ENCODE measurements around the gene TFCP2.

Gene TFCP2

DNA sequence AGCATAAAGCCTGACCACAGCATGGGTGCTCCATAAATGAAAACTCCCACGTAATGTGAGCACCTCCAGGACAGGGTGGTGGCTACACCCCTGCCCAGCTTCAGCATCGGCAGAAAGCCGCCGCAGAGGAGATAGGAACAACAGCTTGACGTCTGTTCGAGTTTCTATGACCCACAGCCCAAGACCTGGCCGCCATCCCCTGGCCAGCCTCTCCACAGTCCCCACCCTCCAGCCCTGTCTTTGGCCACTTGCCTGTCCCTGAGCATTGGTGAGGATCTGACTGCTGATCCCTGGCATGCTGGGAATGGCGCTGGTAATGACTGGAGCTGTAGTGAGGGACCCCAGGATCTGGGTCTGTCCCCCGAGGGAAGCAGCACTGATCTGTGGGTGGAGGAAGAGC lies 23.6 kb upstream of the TFCP2 start:
- no peak for TF ChIP-seq EP300 (IDR thresholded peaks at IDR 0.05; ENCODE audit: borderline replicate concordance)
- no peak for TF ChIP-seq CEBPB (IDR thresholded peaks at IDR 0.05)
- TF ChIP-seq TAF1 (IDR thresholded peaks at IDR 0.05; ENCODE audit: low read depth) = no peak
- no peak for TF ChIP-seq FOXM1 (IDR thresholded peaks at IDR 0.05; ENCODE audit: borderline replicate concordance, low read depth)
- no peak for TF ChIP-seq EGR1 (IDR thresholded peaks at IDR 0.05)
- TF ChIP-seq, protein P1, sequence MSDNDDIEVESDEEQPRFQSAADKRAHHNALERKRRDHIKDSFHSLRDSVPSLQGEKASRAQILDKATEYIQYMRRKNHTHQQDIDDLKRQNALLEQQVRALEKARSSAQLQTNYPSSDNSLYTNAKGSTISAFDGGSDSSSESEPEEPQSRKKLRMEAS (IDR thresholded peaks at IDR 0.05) = no peak
- no peak for TF ChIP-seq USF1 (IDR thresholded peaks at IDR 0.05)
- TF ChIP-seq YY1 (IDR thresholded peaks at IDR 0.05; ENCODE audit: low read depth) = no peak
- TF ChIP-seq TCF12 (IDR thresholded peaks at IDR 0.05; ENCODE audit: low read depth) = no peak
- no peak for TF ChIP-seq ZBTB7A (IDR thresholded peaks at IDR 0.05; ENCODE audit: low read depth)
- TF ChIP-seq TEAD4 (IDR thresholded peaks at IDR 0.05) = no peak
- TF ChIP-seq REST (IDR thresholded peaks at IDR 0.05; ENCODE audit: low read depth) = no peak
- TF ChIP-seq NFIC (IDR thresholded peaks at IDR 0.05) = no peak

DNA sequence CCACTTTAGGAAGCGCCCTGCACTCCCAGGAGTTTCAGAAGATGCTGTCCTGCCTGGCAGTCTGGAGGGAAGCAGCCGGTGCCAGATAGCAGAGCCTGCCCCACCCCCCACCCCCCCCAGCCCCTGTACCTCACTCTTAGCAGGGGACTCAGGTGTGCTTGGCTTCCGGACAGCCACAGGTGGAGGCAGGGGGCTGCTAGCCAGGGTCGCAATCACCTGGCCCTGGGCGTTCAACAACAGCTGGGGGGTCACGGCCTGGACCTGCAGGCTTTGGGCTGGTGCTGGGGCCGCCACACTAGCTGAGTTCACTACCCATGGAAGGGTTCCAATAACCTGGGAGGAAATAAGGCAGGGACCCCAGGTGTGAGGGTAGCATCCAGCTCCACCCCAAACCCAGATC lies 22.9 kb upstream of the TFCP2 start:
- TF ChIP-seq CEBPB (IDR thresholded peaks at IDR 0.05) = no peak
- TF ChIP-seq EGR1 (IDR thresholded peaks at IDR 0.05) = no peak
- no peak for TF ChIP-seq TAF1 (IDR thresholded peaks at IDR 0.05; ENCODE audit: low read depth)
- TF ChIP-seq TEAD4 (IDR thresholded peaks at IDR 0.05) = no peak
- no peak for TF ChIP-seq EP300 (IDR thresholded peaks at IDR 0.05; ENCODE audit: borderline replicate concordance)

DNA sequence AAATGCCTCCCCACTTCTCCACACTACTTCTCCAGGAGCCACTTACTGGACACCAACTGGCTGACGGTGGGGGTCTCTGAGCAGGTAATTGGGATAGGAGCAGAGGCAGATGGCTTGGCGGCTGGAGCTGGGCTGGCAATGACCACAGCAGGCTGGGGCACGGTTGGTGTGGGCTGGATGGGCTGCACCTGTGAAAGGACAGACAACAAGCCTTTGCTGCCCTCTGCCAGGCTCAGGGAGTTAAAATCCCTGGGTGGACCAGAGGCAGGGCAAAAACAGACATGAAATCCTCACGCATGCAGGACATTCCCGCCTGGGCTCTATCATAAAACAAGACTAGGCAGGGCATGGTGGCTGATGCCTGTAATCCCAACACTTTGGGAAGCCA lies 19.3 kb upstream of the TFCP2 start:
- TF ChIP-seq RAD21 (IDR thresholded peaks at IDR 0.05; ENCODE audit: low read depth) = peak; percentile 14; the same call in 1 of the 2 replicates
- TF ChIP-seq FOXM1 (IDR thresholded peaks at IDR 0.05; ENCODE audit: borderline replicate concordance, low read depth) = no peak

- TF ChIP-seq EGR1 (IDR thresholded peaks at IDR 0.05) (no peak), NFIC (IDR thresholded peaks at IDR 0.05) (no peak), FOXM1 (IDR thresholded peaks at IDR 0.05; ENCODE audit: borderline replicate concordance, low read depth) (no peak), CREB1 (IDR thresholded peaks at IDR 0.05; ENCODE audit: low read depth) (no peak), EP300 (IDR thresholded peaks at IDR 0.05; ENCODE audit: borderline replicate concordance) (no peak)
- TF ChIP-seq, protein P1 (IDR thresholded peaks at IDR 0.05) = no peak
Measured at GRCh38 chr12:51191516-51192283, 18.8 kb upstream of the TFCP2 start.

DNA sequence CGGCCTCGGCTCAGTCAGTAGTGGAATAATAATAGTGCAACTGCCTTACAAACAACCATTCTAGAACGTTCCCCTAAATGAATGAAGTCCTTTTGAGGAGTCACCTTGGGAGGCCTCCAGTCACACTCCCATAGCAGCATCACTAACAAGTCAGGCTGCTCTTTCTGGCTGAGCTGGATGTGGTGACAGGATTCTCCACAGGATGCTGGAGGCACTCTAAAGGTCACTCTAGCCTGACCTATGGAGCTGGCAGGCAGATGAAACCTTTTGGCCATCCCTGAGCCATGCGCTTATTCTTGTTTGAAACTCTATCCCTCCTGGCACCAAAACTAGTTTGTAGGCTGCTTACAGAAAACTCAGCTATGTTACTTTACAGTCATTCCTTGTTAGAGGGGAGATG lies 17.9 kb upstream of the TFCP2 start:
- TF ChIP-seq TCF12 (IDR thresholded peaks at IDR 0.05; ENCODE audit: low read depth) (no peak), CEBPB (IDR thresholded peaks at IDR 0.05) (no peak), FOXM1 (IDR thresholded peaks at IDR 0.05; ENCODE audit: borderline replicate concordance, low read depth) (no peak), EP300 (IDR thresholded peaks at IDR 0.05; ENCODE audit: borderline replicate concordance) (no peak), RAD21 (IDR thresholded peaks at IDR 0.05; ENCODE audit: low read depth) (no peak), REST (IDR thresholded peaks at IDR 0.05; ENCODE audit: low read depth) (no peak)

GRCh38 chr12:51189790-51190355 lies 16.9 kb upstream of the TFCP2 start:
- TF ChIP-seq TEAD4 (IDR thresholded peaks at IDR 0.05) = no peak
- TF ChIP-seq USF1 (IDR thresholded peaks at IDR 0.05) = no peak
- no peak for TF ChIP-seq REST (IDR thresholded peaks at IDR 0.05; ENCODE audit: low read depth)
- TF ChIP-seq RAD21 (IDR thresholded peaks at IDR 0.05; ENCODE audit: low read depth) = no peak
- no peak for TF ChIP-seq NFIC (IDR thresholded peaks at IDR 0.05)
- TF ChIP-seq, protein P1 (IDR thresholded peaks at IDR 0.05) = no peak
- TF ChIP-seq EP300 (IDR thresholded peaks at IDR 0.05; ENCODE audit: borderline replicate concordance) = no peak
- TF ChIP-seq CEBPB (IDR thresholded peaks at IDR 0.05) = no peak
- no peak for TF ChIP-seq ZBTB7A (IDR thresholded peaks at IDR 0.05; ENCODE audit: low read depth)
- TF ChIP-seq YY1 (IDR thresholded peaks at IDR 0.05; ENCODE audit: low read depth) = no peak
- no peak for TF ChIP-seq TAF1 (IDR thresholded peaks at IDR 0.05; ENCODE audit: low read depth)
- TF ChIP-seq EGR1 (IDR thresholded peaks at IDR 0.05) = no peak
- TF ChIP-seq TCF12 (IDR thresholded peaks at IDR 0.05; ENCODE audit: low read depth) = no peak

Data from Ishikawa (cell line).